Activated T-helper 2 cell treated with anti-CD3 and anti-CD28 coated beads, Interferon-gamma antibody, Interleukin-2, Interleukin-4, amounts not matched to agents 10 μg/mL and 5 μg/mL and 100 μg/mL, durations not matched to agents 14 hours and 24 hours and 36 hours (primary cell): ENCODE measurements around the gene FAM184B. TPM values are rescaled to one million over a fixed set of nuclear protein-coding genes. Genes with fewer than 3 reads are reported as not detected.
"Not testable (repeated sequence)": the region's sequence is repeated elsewhere in the genome, so short reads cannot be mapped to it uniquely, and the experiment has no call there.

Experiments
- DNase-seq: peaks from one replicate; pipeline ENCODE4 v3.0.0; 2021; ENCODE audit warnings: low spot score
- H3K27ac Mint-ChIP-seq: one replicate; pipeline ENCODE4 v1.8.0; 2021; ENCODE audit warnings: mixed read lengths
- H3K27me3 Mint-ChIP-seq: one replicate; pipeline ENCODE4 v1.8.0; 2021; ENCODE audit warnings: low read depth, mixed read lengths
- H3K36me3 Mint-ChIP-seq: one replicate; pipeline ENCODE4 v1.8.0; 2021; ENCODE audit warnings: low read depth, mixed read lengths
- H3K4me1 Mint-ChIP-seq: one replicate; pipeline ENCODE4 v1.8.0; 2021; ENCODE audit warnings: low read depth, mixed read lengths
- H3K4me3 Mint-ChIP-seq: one replicate; pipeline ENCODE4 v1.8.0; 2021; ENCODE audit warnings: low read depth, mild to moderate bottlenecking, moderate library complexity, mixed read lengths
- H3K9me3 Mint-ChIP-seq: one replicate; pipeline ENCODE4 v1.8.0; 2021; ENCODE audit warnings: mixed read lengths
- intact Hi-C: fragments of 100-400 bp; cut with micrococcal nuclease; formaldehyde crosslinking; loops from one replicate; pipeline ENCODE4 v1.15.1; 2023
- total RNA-seq: library from RNA; stranded (reverse); gene quantifications from 2 replicates; pipeline ENCODE4 v1.2.3, GENCODE V29; 2022

FAM184B gene
- total RNA-seq, 1 donor from 2014 or later: not detected

- H3K4me1 Mint-ChIP-seq: no peaks in the 10 kb centered on the region
- H3K27me3 Mint-ChIP-seq: no peaks in the 10 kb centered on the region
Observed at GRCh38 chr4:17687237-17687857, 94.1 kb downstream of the FAM184B start.

DNA sequence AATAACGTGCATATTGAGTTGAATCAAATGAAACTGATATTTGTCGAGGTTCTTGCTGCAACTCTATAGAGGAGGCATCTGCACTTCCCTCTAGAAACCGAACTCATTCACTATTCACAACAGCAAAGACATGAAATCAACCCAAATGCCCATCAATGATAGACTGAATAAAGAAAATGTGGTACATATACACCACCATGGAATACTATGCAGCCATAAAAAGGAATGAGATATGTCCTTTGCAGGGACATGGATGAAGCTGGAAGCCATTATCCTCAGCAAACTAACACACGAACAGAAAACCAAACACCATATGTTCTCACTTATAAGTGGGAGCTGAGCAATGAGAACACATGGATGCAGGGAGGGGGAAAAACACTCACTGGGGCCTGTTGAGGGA is 96.8 kb downstream of the FAM184B start:
- H3K4me1 Mint-ChIP-seq, H3K27ac Mint-ChIP-seq, H3K9me3 Mint-ChIP-seq, DNase-seq, H3K4me3 Mint-ChIP-seq, H3K36me3 Mint-ChIP-seq, intact Hi-C loops, H3K27me3 Mint-ChIP-seq: not testable (repeated sequence)

More at GRCh38 chr4:17687237-17687857, 94.1 kb downstream of the FAM184B start:
- Mint-ChIP-seq H3K27ac (no peak overlapping the region), H3K36me3 (no peaks in the 10 kb centered on the region), H3K4me3 (no peak overlapping the region), H3K9me3 (no peaks in the 10 kb centered on the region)
- intact Hi-C loops: no loop called here
- DNase-seq: no peak

GRCh38 chr4:17682222-17682566 is 99.2 kb downstream of the FAM184B start:
- Mint-ChIP-seq H3K9me3 (no peaks in the 10 kb centered on the region), H3K27me3 (no peaks in the 10 kb centered on the region), H3K4me3 (no peak overlapping the region), H3K4me1 (no peaks in the 10 kb centered on the region), H3K27ac (no peak overlapping the region), H3K36me3 (no peaks in the 10 kb centered on the region)
- DNase-seq: no peak
- intact Hi-C loops: no loop called here

- intact Hi-C loops: no loop called here
- no peak overlapping the region for H3K27ac Mint-ChIP-seq
- H3K4me1 Mint-ChIP-seq: no peaks in the 10 kb centered on the region
- no peaks in the 10 kb centered on the region for H3K36me3 Mint-ChIP-seq
- no peaks in the 10 kb centered on the region for H3K27me3 Mint-ChIP-seq
- no peak for DNase-seq
- no peak overlapping the region for H3K4me3 Mint-ChIP-seq
- H3K9me3 Mint-ChIP-seq: no peaks in the 10 kb centered on the region
Observed at GRCh38 chr4:17681281-17682221, 99.9 kb downstream of the FAM184B start.

GRCh38 chr4:17680559-17681280 is 100.7 kb downstream of the FAM184B start:
- H3K4me3 Mint-ChIP-seq: no peak overlapping the region
- peaks cover 4% of the 10 kb centered on the region for H3K27me3 Mint-ChIP-seq
- no peaks in the 10 kb centered on the region for H3K9me3 Mint-ChIP-seq
- no peaks in the 10 kb centered on the region for H3K36me3 Mint-ChIP-seq
- no peaks in the 10 kb centered on the region for H3K4me1 Mint-ChIP-seq
- intact Hi-C loops: no loop called here
- no peak for DNase-seq
- no peak overlapping the region for H3K27ac Mint-ChIP-seq

DNA sequence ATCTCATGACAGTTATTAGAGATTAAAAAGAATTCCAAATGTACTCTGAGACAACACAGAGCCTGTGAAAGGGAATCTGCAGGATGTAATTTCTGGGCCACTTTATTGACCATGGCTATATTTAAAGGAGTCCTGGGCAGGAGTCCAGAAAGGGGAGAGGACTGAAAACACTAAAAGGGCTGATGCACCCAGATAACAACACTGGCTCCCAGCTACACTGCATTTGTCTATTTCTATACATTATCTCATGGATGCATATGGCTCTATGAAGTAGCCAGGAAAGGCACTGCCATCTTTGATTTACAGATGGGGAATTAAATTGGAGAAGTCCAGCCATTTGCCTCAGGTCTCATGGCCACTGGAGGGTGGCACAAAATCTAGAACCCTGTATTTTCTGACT is 111.0 kb downstream of the FAM184B start:
- Mint-ChIP-seq H3K27ac (no peak overlapping the region), H3K4me1 (no peaks in the 10 kb centered on the region), H3K9me3 (peaks cover 5% of the 10 kb centered on the region), H3K36me3 (no peaks in the 10 kb centered on the region), H3K4me3 (no peak overlapping the region), H3K27me3 (peaks cover 7% of the 10 kb centered on the region)
- intact Hi-C loops: no loop called here
- DNase-seq: no peak

DNA sequence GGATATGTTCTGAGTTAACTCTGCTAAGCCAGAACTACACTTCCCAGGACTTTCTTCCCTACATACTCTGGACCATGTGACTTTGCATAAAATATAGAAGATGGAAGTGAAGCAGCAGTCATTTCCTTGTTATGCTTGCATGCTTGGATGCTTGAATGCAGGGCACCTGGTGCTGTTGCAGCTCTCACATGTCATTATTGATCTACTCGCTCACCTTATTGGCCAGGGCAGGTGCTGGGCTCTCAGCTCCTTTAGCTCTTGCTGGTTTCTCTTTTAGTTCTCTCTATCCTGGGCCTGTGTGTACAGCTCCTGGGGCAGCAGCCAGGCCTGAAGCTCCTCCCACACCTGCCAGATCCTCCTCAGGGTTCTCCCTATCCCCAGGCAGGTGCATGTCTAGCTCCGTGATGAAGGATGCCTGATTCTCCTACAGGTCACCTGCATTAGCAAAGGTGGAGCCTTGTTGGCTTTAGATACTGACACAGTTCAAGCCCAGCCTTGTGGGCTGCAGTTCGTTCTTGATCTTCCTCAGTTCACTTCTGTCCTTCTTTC is 113.7 kb downstream of the FAM184B start:
- no peaks in the 10 kb centered on the region for H3K4me1 Mint-ChIP-seq
- H3K4me3 Mint-ChIP-seq: no peak overlapping the region
- peaks cover 5% of the 10 kb centered on the region for H3K9me3 Mint-ChIP-seq
- no peak for DNase-seq
- no peak overlapping the region for H3K27ac Mint-ChIP-seq
- H3K27me3 Mint-ChIP-seq: peaks cover 5% of the 10 kb centered on the region
- intact Hi-C loops: no loop called here
- no peaks in the 10 kb centered on the region for H3K36me3 Mint-ChIP-seq

DNA sequence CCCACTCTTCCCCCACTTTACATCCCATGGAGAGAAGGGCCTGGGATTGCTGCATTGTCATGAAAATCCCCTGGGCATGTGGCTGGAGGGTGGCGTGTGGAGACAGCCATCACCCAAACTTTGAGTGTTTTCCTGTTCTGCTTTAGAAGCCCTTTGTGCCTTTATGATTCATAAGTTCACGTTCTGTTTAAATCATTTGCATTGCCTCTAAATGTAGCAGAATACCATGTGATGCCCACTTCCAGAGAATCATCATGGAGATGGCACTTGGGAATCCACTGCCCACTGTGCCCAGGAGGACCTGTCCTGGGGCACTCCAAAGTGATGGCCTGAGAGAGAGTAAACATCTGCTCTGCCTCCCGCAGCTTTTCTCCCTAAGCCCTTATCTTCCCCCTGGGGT is 114.2 kb downstream of the FAM184B start:
- DNase-seq: no peak
- Mint-ChIP-seq H3K4me1 (no peaks in the 10 kb centered on the region), H3K36me3 (no peaks in the 10 kb centered on the region), H3K9me3 (peaks cover 5% of the 10 kb centered on the region), H3K27ac (no peak overlapping the region), H3K4me3 (no peak overlapping the region), H3K27me3 (peaks cover 5% of the 10 kb centered on the region)
- intact Hi-C loops: no loop called here

- intact Hi-C loops: no loop called here
- H3K4me3 Mint-ChIP-seq: no peak overlapping the region
- no peaks in the 10 kb centered on the region for H3K9me3 Mint-ChIP-seq
- DNase-seq: no peak
- no peaks in the 10 kb centered on the region for H3K4me1 Mint-ChIP-seq
- peaks cover 5% of the 10 kb centered on the region for H3K27me3 Mint-ChIP-seq
- no peaks in the 10 kb centered on the region for H3K36me3 Mint-ChIP-seq
- no peak overlapping the region for H3K27ac Mint-ChIP-seq
Observed at GRCh38 chr4:17665852-17666251, 115.6 kb downstream of the FAM184B start.

DNA sequence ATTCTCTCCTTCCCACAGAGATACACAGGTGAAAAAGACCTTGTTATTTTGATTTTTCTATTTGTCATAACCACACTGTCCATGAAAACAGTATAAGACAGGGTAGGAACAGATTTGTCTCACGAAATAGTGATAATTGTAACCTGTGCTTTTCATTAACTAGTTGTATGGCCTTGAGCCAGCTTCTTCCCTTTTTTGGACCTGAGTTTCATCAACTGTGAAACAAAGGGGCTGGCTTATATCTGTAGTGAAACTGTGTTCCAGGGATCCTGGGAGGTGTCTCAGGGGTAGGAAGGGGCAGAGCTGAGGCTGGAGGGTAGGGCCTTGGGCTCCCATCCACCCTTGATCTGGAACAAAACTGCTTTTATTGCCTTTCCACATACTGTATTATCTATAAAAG is 116.1 kb downstream of the FAM184B start:
- Mint-ChIP-seq H3K36me3 (no peaks in the 10 kb centered on the region), H3K27me3 (peaks cover 5% of the 10 kb centered on the region), H3K4me3 (no peak overlapping the region), H3K4me1 (no peaks in the 10 kb centered on the region), H3K9me3 (no peaks in the 10 kb centered on the region), H3K27ac (no peak overlapping the region)
- DNase-seq: no peak
- intact Hi-C loops: no loop called here

DNA sequence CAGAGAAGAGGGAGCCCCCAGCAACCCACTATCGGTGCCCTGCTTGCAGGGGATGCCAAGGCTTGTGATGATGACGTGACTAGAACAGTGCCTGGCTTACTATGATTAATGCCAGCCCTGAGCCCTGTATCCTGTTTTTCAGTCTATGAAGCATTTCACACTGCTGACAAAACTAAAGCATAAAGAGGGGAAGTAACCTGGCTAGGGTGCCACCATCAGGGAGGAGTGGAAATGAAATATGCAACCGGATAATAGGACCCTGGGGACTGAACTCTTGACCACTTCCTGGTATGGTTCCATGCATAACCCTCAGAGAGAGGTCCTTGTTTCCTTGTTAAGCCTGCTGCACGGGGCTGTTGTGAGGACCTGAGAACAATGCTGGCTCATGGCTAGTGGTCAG is 116.7 kb downstream of the FAM184B start:
- Mint-ChIP-seq H3K36me3 (no peaks in the 10 kb centered on the region), H3K27ac (no peak overlapping the region), H3K27me3 (peaks cover 4% of the 10 kb centered on the region), H3K9me3 (no peaks in the 10 kb centered on the region), H3K4me3 (no peak overlapping the region), H3K4me1 (no peaks in the 10 kb centered on the region)
- no peak for DNase-seq
- intact Hi-C loops: no loop called here

- no peak for DNase-seq
- H3K27me3 Mint-ChIP-seq: no peaks in the 10 kb centered on the region
- H3K9me3 Mint-ChIP-seq: no peaks in the 10 kb centered on the region
- H3K4me3 Mint-ChIP-seq: no peak overlapping the region
- H3K36me3 Mint-ChIP-seq: no peaks in the 10 kb centered on the region
- intact Hi-C loops: no loop called here
- no peak overlapping the region for H3K27ac Mint-ChIP-seq
- no peaks in the 10 kb centered on the region for H3K4me1 Mint-ChIP-seq
Observed at GRCh38 chr4:17662694-17663093, 118.7 kb downstream of the FAM184B start.

DNA sequence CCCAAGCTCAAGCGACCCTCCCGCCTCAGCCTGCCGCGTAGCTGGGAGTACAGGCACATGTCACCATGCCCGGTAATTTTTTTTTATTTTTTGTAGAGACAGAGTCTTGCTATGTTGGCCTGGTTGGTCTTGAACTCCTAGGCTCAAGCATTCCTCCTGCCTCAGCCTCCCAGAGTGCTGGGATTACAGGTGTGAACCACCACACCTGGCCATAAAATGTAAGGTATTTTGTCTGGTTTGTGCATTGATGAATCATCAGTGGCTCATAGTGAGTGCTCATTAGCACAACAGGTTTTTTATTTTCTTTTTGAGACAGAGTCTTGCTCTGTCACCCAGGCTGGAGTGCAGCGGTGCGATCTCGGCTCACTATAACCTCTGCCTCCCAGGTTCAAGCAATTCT is 122.2 kb downstream of the FAM184B start:
- DNase-seq, H3K4me1 Mint-ChIP-seq, H3K27ac Mint-ChIP-seq, H3K27me3 Mint-ChIP-seq, H3K36me3 Mint-ChIP-seq, intact Hi-C loops, H3K4me3 Mint-ChIP-seq, H3K9me3 Mint-ChIP-seq: not testable (repeated sequence)
